HepG2 (cell line): ENCODE measurements around the gene ABHD12. TPM values are rescaled to one million over a fixed set of nuclear protein-coding genes. Genes with fewer than 3 reads are reported as not detected.
A peak's percentile ranks its signal among the peaks of the same experiment; 100 is the strongest.

Experiments
- BCL6 ChIP-seq: IDR thresholded peaks from 2 replicates; pipeline ENCODE4 v1.6.1; 2016; ENCODE audit warnings: missing genetic modification reagents, missing compliant biosample characterization
- CERS6 ChIP-seq: sonication (generic); formaldehyde crosslinking; IDR thresholded peaks from 2 replicates; pipeline ENCODE4 v1.5.0; 2020; ENCODE audit warnings: missing genetic modification reagents
- HHEX ChIP-seq: IDR thresholded peaks from 2 replicates; pipeline ENCODE4 v1.6.1; 2016; ENCODE audit warnings: control low read depth
- HMGXB3 ChIP-seq: sonication (generic); formaldehyde crosslinking; IDR thresholded peaks from 2 replicates; pipeline ENCODE4 v1.4.0; 2020; ENCODE audit warnings: missing genetic modification reagents, borderline replicate concordance
- KDM6A ChIP-seq: IDR thresholded peaks from 2 replicates; pipeline ENCODE4 v1.6.1; 2016; ENCODE audit warnings: low read depth
- KMT2B ChIP-seq: IDR thresholded peaks from 2 replicates; pipeline ENCODE4 v1.6.1; 2016; ENCODE audit warnings: missing genetic modification reagents, missing compliant biosample characterization
- MED13 ChIP-seq: sonication (generic); formaldehyde crosslinking; IDR thresholded peaks from 2 replicates; pipeline ENCODE4 v1.5.0; 2020; ENCODE audit warnings: missing genetic modification reagents
- POLR2G ChIP-seq: fragments of 200-400 bp; formaldehyde crosslinking; IDR thresholded peaks from 2 replicates; pipeline ENCODE4 v1.6.1; 2018; ENCODE audit warnings: mild to moderate bottlenecking, low read depth, low read length, moderate library complexity
- SMC3 ChIP-seq: IDR thresholded peaks from 2 replicates; pipeline ENCODE4 v1.6.1; 2011; ENCODE audit warnings: low read length, improper control_type of control experiment
- ZBTB33 ChIP-seq: sonication (generic); formaldehyde crosslinking; IDR thresholded peaks from 2 replicates; pipeline ENCODE4 v1.4.0; 2020; ENCODE audit warnings: missing genetic modification reagents
- ZMYM3 ChIP-seq: sonication (generic); formaldehyde crosslinking; IDR thresholded peaks from 2 replicates; pipeline ENCODE4 v1.5.1; 2020; ENCODE audit warnings: mild to moderate bottlenecking, missing genetic modification reagents
- polyA plus RNA-seq, 8 experiments: library from polyadenylated mRNA; depleted of rRNA in 3 of 8; stranded (reverse) in 7 of 8; unstranded in 1 of 8; fragments of >200 nt; fragmentation: Illumina TruSeq in 4 of 8; extraction: Trizol in 4 of 8; gene quantifications; 2 replicates each; pipeline versions ENCODE4 v1.2.1 to v1.2.3, GENCODE V29; 2011 to 2016; ENCODE audit warnings: low read depth in 4 of 8, missing spikeins in 1 of 8, mixed read lengths in 1 of 8; ENCODE audit not compliant: insufficient read depth in 1 of 8
- total RNA-seq, 5 experiments: library from RNA; depleted of rRNA; stranded (reverse); fragments of >200 nt; fragmentation: Illumina TruSeq; extraction: Trizol; gene quantifications; 2 replicates each; pipeline ENCODE4 v1.2.3, GENCODE V29; 2016; ENCODE audit warnings: low read depth in 1 of 5
- TF ChIP-seq, protein P1 (sequence below): IDR thresholded peaks from 2 replicates; pipeline ENCODE4 v1.6.1; 2016
- TF ChIP-seq, protein P2 (sequence below): sonication (generic); formaldehyde crosslinking; IDR thresholded peaks from 2 replicates; pipeline ENCODE4 v1.4.0; 2020; ENCODE audit warnings: mild to moderate bottlenecking, missing genetic modification reagents, borderline replicate concordance
- TF ChIP-seq, protein P3 (sequence below): sonication (generic); formaldehyde crosslinking; IDR thresholded peaks from 2 replicates; pipeline ENCODE4 v1.5.1; 2020; ENCODE audit warnings: missing genetic modification reagents, mild to moderate bottlenecking, borderline replicate concordance

ABHD12 gene
- total and polyA plus RNA-seq, 2 of the 13 experiments (the other 11 are each of a cell fraction or from before 2014, with no cell fraction given): 23.5 to 72.1 TPM

DNA sequence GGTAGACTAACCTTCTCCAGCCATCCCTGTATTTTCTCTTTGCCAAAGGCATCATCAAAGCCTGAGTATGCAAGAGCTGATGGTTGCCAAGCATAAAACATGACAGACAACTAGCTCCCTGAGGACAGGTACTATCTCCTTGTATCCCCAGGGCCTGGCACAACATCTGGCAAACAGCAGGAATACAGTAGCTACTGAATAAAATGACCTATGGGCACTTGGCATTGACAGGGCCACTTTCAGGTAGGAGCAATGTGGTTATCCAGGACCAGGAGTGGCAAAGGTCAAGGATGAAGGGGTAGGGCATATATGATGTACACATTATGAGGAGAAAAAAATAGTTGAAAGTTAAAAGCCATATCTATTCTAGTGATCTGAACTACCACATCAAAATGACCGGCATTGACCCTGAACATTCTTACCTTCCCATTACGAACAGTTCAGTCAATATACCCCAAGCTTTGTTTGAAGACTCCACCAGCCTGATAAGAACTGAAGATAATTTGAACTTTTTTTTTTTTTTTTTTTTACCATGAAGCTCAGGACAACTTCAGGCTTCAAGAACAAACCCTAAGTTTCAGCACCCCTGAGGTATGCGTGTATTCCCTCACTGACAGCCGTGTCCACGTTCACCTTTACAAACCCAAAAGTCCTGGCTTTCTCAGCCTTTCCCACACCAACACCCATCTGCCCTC, 12.3 kb downstream of the ABHD12 start (continued):
- no peak for TF ChIP-seq CERS6 (CRISPR knock-in tag)
- TF ChIP-seq, protein P1, sequence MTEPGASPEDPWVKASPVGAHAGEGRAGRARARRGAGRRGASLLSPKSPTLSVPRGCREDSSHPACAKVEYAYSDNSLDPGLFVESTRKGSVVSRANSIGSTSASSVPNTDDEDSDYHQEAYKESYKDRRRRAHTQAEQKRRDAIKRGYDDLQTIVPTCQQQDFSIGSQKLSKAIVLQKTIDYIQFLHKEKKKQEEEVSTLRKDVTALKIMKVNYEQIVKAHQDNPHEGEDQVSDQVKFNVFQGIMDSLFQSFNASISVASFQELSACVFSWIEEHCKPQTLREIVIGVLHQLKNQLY (CRISPR knock-in tag): peak; percentile 32; the same call in 1 of the 2 replicates
- TF ChIP-seq, protein P2, sequence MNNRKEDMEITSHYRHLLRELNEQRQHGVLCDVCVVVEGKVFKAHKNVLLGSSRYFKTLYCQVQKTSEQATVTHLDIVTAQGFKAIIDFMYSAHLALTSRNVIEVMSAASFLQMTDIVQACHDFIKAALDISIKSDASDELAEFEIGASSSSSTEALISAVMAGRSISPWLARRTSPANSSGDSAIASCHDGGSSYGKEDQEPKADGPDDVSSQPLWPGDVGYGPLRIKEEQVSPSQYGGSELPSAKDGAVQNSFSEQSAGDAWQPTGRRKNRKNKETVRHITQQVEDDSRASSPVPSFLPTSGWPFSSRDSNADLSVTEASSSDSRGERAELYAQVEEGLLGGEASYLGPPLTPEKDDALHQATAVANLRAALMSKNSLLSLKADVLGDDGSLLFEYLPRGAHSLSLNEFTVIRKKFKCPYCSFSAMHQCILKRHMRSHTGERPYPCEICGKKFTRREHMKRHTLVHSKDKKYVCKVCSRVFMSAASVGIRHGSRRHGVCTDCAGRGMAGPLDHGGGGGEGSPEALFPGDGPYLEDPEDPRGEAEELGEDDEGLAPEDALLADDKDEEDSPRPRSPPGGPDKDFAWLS (CRISPR knock-in tag): 0 out of 2 replicates have a peak, but pooled peaks have one; percentile 29
- no peak; the same call in 1 of the 2 replicates for TF ChIP-seq HMGXB3 (CRISPR knock-in tag)
- peak; percentile 99 for TF ChIP-seq HHEX (CRISPR knock-in tag)
- TF ChIP-seq KDM6A (CRISPR knock-in tag): peak; percentile 3
- TF ChIP-seq ZMYM3 (CRISPR knock-in tag): peak; percentile 91
- TF ChIP-seq SMC3: no peak
- TF ChIP-seq MED13 (CRISPR knock-in tag): no peak
- peak; percentile 90 for TF ChIP-seq BCL6 (CRISPR knock-in tag)
- TF ChIP-seq ZBTB33 (CRISPR knock-in tag): peak; percentile 62
- TF ChIP-seq, protein P3, sequence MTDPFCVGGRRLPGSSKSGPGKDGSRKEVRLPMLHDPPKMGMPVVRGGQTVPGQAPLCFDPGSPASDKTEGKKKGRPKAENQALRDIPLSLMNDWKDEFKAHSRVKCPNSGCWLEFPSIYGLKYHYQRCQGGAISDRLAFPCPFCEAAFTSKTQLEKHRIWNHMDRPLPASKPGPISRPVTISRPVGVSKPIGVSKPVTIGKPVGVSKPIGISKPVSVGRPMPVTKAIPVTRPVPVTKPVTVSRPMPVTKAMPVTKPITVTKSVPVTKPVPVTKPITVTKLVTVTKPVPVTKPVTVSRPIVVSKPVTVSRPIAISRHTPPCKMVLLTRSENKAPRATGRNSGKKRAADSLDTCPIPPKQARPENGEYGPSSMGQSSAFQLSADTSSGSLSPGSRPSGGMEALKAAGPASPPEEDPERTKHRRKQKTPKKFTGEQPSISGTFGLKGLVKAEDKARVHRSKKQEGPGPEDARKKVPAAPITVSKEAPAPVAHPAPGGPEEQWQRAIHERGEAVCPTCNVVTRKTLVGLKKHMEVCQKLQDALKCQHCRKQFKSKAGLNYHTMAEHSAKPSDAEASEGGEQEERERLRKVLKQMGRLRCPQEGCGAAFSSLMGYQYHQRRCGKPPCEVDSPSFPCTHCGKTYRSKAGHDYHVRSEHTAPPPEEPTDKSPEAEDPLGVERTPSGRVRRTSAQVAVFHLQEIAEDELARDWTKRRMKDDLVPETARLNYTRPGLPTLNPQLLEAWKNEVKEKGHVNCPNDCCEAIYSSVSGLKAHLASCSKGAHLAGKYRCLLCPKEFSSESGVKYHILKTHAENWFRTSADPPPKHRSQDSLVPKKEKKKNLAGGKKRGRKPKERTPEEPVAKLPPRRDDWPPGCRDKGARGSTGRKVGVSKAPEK (CRISPR knock-in tag): peak; percentile 88
- no peak for TF ChIP-seq KMT2B (CRISPR knock-in tag)
- no peak for TF ChIP-seq POLR2G
